Measurements from ENCODE around the gene DSTN.

DSTN gene

DNA sequence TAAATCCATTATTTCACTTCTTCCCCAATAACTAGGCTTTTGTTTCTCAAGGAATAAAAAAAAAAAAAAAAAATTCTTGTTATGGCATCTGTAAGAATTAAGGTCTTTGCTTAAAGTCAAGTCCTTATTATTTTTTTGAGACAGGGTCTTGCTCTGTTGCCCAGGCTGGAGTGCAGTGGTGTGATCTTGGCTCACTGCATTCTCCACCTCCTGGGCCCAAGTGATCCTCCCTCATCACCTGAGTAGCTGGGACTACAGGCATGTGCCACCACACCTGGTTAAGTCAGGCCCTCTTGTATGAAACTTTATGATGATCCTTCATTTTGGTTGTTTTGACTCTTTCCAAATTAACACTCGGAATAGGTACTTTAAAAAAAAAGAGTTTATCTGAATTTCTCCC is 17.3 kb downstream of the DSTN start:
- TF ChIP-seq CREB5 (CRISPR knock-in tag; IDR thresholded peaks at IDR 0.05; ENCODE audit: low read depth): no peak
- TF ChIP-seq OSR1 (CRISPR knock-in tag; IDR thresholded peaks at IDR 0.05): no peak
- TF ChIP-seq ZFP3 (CRISPR knock-in tag; IDR thresholded peaks at IDR 0.05): no peak
- no peak for TF ChIP-seq POU6F1 (CRISPR knock-in tag; IDR thresholded peaks at IDR 0.05; ENCODE audit: borderline replicate concordance, low read depth)
- TF ChIP-seq ZFP30 (CRISPR knock-in tag; IDR thresholded peaks at IDR 0.05): no peak
- no peak for TF ChIP-seq ESRRG (CRISPR knock-in tag; IDR thresholded peaks at IDR 0.05)
- no peak for ATAC-seq

DNA sequence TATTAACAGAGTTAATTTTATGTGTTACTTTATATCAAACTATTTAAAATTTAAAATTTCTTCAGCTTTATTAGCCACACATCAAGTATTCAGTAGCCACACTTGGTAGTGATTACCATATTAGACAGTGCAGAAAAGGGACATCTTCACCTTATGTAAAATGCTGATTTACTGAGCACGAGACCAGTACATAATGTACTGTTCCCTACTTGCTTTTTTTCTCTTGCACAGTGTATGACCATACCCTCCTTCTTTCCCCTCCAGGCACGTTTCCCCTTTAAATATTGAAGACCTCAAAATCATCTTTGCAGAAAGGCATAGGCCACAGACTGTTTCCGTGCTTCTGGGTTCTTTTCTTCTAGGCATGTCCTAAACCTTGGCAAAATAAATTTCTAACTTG is 17.9 kb downstream of the DSTN start:
- no peak for ATAC-seq
- TF ChIP-seq GLIS3 (CRISPR knock-in tag; IDR thresholded peaks at IDR 0.05) (no peak), SNAI2 (CRISPR knock-in tag; IDR thresholded peaks at IDR 0.05) (no peak), TOX (CRISPR knock-in tag; IDR thresholded peaks at IDR 0.05; ENCODE audit: borderline replicate concordance) (no peak), ZNF70 (CRISPR knock-in tag; IDR thresholded peaks at IDR 0.05) (no peak), ZFP3 (CRISPR knock-in tag; IDR thresholded peaks at IDR 0.05) (no peak), ESRRG (CRISPR knock-in tag; IDR thresholded peaks at IDR 0.05) (no peak), RARB (CRISPR knock-in tag; IDR thresholded peaks at IDR 0.05) (no peak), ZFP30 (CRISPR knock-in tag; IDR thresholded peaks at IDR 0.05) (no peak), OSR1 (CRISPR knock-in tag; IDR thresholded peaks at IDR 0.05) (no peak)

DNA sequence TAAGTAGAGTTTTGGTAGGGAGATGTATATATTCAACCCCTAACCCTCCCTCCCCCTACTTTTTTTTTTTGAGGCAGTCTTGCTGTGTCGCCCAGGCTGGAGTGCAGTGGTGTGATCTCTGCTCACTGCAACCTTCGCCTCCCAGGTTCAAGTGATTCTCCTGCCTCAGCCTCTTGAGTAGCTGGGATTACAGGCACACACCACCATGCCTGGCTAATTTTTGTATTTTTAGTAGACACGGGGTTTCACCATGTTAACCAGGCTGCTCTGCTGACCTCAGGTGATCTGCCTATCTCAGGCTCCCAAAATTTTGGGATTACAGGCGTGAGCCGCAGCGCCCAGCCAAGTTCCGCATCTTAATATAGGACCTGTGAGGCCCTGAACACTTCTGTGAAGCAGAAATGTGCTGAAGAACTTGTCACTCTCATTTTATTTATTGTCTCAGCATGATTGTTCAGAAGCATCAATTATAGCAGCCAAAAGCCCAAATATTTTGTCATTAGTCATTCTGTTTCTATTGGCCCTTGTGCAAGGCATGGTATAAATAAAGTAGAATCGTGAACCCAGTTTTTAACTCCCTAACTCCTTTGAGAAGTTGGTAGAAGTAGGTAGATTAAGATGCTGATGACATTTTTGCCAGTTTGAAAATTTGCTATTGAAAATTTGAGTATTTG is 19.4 kb downstream of the DSTN start:
- TF ChIP-seq PPARA (CRISPR knock-in tag; IDR thresholded peaks at IDR 0.05; ENCODE audit: borderline replicate concordance): no peak
- TF ChIP-seq TSHZ2 (CRISPR knock-in tag; IDR thresholded peaks at IDR 0.05): no peak
- TF ChIP-seq CREB5 (CRISPR knock-in tag; IDR thresholded peaks at IDR 0.05; ENCODE audit: low read depth): no peak
- no peak for TF ChIP-seq SNAI2 (CRISPR knock-in tag; IDR thresholded peaks at IDR 0.05)
- no peak for TF ChIP-seq ESRRG (CRISPR knock-in tag; IDR thresholded peaks at IDR 0.05)
- TF ChIP-seq ZNF8 (CRISPR knock-in tag; IDR thresholded peaks at IDR 0.05): no peak
- TF ChIP-seq PATZ1 (CRISPR knock-in tag; IDR thresholded peaks at IDR 0.05; ENCODE audit: borderline replicate concordance): no peak
- TF ChIP-seq CSDC2 (CRISPR knock-in tag; IDR thresholded peaks at IDR 0.05): no peak
- TF ChIP-seq BACH2 (CRISPR knock-in tag; IDR thresholded peaks at IDR 0.05; ENCODE audit: borderline replicate concordance): no peak
- no peak for TF ChIP-seq OSR1 (CRISPR knock-in tag; IDR thresholded peaks at IDR 0.05)
- TF ChIP-seq ZFP3 (CRISPR knock-in tag; IDR thresholded peaks at IDR 0.05): no peak
- TF ChIP-seq ISL1 (CRISPR knock-in tag; IDR thresholded peaks at IDR 0.05): no peak
- TF ChIP-seq POU6F1 (CRISPR knock-in tag; IDR thresholded peaks at IDR 0.05; ENCODE audit: borderline replicate concordance, low read depth): no peak
- TF ChIP-seq ZNF70 (CRISPR knock-in tag; IDR thresholded peaks at IDR 0.05): no peak
- no peak for TF ChIP-seq GLIS3 (CRISPR knock-in tag; IDR thresholded peaks at IDR 0.05)
- TF ChIP-seq ZC3H10 (CRISPR knock-in tag; IDR thresholded peaks at IDR 0.05): no peak
- no peak for TF ChIP-seq TOX (CRISPR knock-in tag; IDR thresholded peaks at IDR 0.05; ENCODE audit: borderline replicate concordance)
- TF ChIP-seq ARNTL (CRISPR knock-in tag; IDR thresholded peaks at IDR 0.05; ENCODE audit: borderline replicate concordance, low read depth): no peak
- no peak; the same call in 2 of the 3 replicates for ATAC-seq
